ENCODE data around the gene IL1RAPL1.

IL1RAPL1 gene

DNA sequence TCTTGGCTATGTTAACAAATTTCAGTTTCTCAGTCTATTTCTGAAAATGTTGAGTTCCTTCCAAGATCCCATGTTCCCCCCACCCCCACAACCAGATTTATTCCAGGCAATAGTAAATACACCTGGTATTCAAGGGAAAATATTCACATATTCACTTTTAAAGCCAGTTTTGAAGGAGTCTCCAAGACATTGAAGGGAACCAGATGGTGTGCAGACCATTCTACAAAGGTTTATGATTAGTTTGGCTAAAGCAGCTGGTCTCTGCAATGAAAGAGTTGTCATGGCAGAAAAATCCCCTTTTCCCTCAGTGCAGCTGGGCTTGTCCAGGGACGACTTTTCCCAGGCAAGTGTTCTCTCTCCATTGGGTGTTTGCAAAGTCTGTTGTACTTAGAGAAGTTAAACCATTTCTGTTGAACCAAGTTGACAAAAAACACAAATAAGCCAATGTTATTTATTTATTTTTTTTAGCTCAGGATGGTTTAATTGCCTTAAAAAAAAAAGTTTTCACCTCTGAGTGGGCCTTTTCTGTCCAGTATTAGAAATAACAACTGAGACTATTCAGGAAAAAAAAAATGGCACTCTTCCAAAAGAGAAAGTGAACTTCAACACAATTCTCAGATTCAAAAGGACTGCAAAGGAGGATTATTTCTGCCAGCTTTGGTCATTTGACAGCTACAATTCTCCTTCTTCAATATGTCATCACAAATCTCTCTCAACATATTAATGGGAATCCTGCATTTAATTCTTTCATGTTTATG, 410.6 kb downstream of the IL1RAPL1 start:
- Histone ChIP-seq H3K4me3 (ENCODE audit: insufficient read depth, low read length, poor library complexity, severe bottlenecking) (no peak overlapping the region), H3K9me2 (replicated peaks; ENCODE audit: insufficient read depth, low read length) (no peaks in the 10 kb centered on the region), H3K4me2 (ENCODE audit: low read depth, low read length, poor library complexity, severe bottlenecking) (no peak overlapping the region), H3F3A (ENCODE audit: insufficient read depth) (no peaks in the 10 kb centered on the region), H3K27me3 (ENCODE audit: low read length) (no peaks in the 10 kb centered on the region), H3K79me2 (ENCODE audit: insufficient read depth, low read length) (no peaks in the 10 kb centered on the region), H3K9ac (ENCODE audit: low read length) (no peak overlapping the region), H3K27ac (ENCODE audit: low read depth, low read length) (no peak overlapping the region), H2AFZ (ENCODE audit: low read depth, low read length, severe bottlenecking) (no peak overlapping the region), H3K36me3 (ENCODE audit: low read length) (no peaks in the 10 kb centered on the region), H3K9me3 (ENCODE audit: insufficient read depth, low read length) (no peaks in the 10 kb centered on the region), H4K20me1 (ENCODE audit: low read depth, low read length) (no peaks in the 10 kb centered on the region)
- no peak for TF ChIP-seq EZH2phosphoT487 (conservative IDR thresholded peaks at IDR 0.05; ENCODE audit: low read length)
- TF ChIP-seq, protein P1, sequence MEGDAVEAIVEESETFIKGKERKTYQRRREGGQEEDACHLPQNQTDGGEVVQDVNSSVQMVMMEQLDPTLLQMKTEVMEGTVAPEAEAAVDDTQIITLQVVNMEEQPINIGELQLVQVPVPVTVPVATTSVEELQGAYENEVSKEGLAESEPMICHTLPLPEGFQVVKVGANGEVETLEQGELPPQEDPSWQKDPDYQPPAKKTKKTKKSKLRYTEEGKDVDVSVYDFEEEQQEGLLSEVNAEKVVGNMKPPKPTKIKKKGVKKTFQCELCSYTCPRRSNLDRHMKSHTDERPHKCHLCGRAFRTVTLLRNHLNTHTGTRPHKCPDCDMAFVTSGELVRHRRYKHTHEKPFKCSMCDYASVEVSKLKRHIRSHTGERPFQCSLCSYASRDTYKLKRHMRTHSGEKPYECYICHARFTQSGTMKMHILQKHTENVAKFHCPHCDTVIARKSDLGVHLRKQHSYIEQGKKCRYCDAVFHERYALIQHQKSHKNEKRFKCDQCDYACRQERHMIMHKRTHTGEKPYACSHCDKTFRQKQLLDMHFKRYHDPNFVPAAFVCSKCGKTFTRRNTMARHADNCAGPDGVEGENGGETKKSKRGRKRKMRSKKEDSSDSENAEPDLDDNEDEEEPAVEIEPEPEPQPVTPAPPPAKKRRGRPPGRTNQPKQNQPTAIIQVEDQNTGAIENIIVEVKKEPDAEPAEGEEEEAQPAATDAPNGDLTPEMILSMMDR (IDR thresholded peaks at IDR 0.05; ENCODE audit: insufficient read depth, low read length, poor library complexity, severe bottlenecking), result no peak

DNA sequence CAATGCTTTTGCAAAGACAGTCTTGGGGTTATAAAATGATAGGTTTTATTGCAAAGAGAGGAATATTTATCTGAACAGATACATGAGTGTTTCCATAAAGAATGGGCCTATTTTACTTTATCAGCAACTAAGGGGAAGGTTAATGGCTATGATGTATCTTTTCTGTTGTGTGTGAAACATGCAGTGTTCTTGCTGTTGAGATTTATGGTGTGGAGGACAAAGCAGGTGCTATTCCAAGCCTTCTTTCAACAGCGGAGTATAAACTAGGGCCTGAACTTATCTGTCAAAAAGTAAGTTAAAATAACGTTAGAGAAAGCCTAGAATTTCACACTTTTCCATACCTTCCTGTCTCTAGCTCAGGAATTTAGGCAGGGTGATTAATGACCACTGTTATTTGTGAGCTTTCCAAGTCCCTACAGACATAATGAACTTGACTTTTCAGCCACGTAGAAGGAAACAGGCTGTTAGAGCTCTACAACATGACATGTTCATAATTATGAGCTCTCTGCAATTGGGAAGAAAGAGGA, 411.4 kb downstream of the IL1RAPL1 start:
- TF ChIP-seq, protein P1 (IDR thresholded peaks at IDR 0.05; ENCODE audit: insufficient read depth, low read length, poor library complexity, severe bottlenecking), result no peak
- TF ChIP-seq EZH2phosphoT487 (conservative IDR thresholded peaks at IDR 0.05; ENCODE audit: low read length), result no peak
- H3K27me3 ChIP-seq (ENCODE audit: low read length), result no peaks in the 10 kb centered on the region

DNA sequence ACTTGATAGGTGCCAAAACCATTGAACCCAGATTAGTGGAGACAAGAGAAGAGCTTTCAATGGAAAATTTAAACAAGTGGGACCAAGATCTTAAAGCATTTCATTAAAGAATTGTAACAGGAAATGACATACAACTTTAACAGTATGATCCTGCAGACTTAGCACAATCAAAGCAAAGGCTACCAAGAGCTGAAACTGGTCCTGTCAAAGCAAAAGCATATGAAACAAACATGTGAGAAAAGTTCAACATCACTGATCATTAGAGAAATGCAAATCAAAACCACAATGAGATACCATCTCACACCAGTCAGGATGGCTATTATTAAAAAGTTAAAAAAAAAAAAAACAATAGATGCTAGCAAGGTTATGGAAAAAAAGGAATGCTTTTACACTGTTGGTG, 425.6 kb downstream of the IL1RAPL1 start:
- Histone ChIP-seq H3K27ac (ENCODE audit: low read depth, low read length) (no peak overlapping the region), H3K4me3 (ENCODE audit: insufficient read depth, low read length, poor library complexity, severe bottlenecking) (no peak overlapping the region), H3F3A (ENCODE audit: insufficient read depth) (no peaks in the 10 kb centered on the region), H3K27me3 (ENCODE audit: low read length) (no peaks in the 10 kb centered on the region), H3K9me2 (replicated peaks; ENCODE audit: insufficient read depth, low read length) (no peaks in the 10 kb centered on the region), H3K36me3 (ENCODE audit: low read length) (no peaks in the 10 kb centered on the region), H4K20me1 (ENCODE audit: low read depth, low read length) (no peaks in the 10 kb centered on the region), H3K9ac (ENCODE audit: low read length) (no peak overlapping the region), H3K79me2 (ENCODE audit: insufficient read depth, low read length) (no peaks in the 10 kb centered on the region), H3K9me3 (ENCODE audit: insufficient read depth, low read length) (no peaks in the 10 kb centered on the region), H2AFZ (ENCODE audit: low read depth, low read length, severe bottlenecking) (no peak overlapping the region), H3K4me2 (ENCODE audit: low read depth, low read length, poor library complexity, severe bottlenecking) (no peak overlapping the region)
- TF ChIP-seq, protein P1 (IDR thresholded peaks at IDR 0.05; ENCODE audit: insufficient read depth, low read length, poor library complexity, severe bottlenecking), result no peak
- TF ChIP-seq EZH2phosphoT487 (conservative IDR thresholded peaks at IDR 0.05; ENCODE audit: low read length), result no peak

More for the DNA sequence above, 411.4 kb downstream of the IL1RAPL1 start:
- no peak overlapping the region for H2AFZ ChIP-seq (ENCODE audit: low read depth, low read length, severe bottlenecking)
- H3K79me2 ChIP-seq (ENCODE audit: insufficient read depth, low read length), result no peaks in the 10 kb centered on the region
- H3K4me2 ChIP-seq (ENCODE audit: low read depth, low read length, poor library complexity, severe bottlenecking), result no peak overlapping the region
- H3K9me2 ChIP-seq (replicated peaks; ENCODE audit: insufficient read depth, low read length), result no peaks in the 10 kb centered on the region
- H3K4me3 ChIP-seq (ENCODE audit: insufficient read depth, low read length, poor library complexity, severe bottlenecking), result no peak overlapping the region
- H3K36me3 ChIP-seq (ENCODE audit: low read length), result no peaks in the 10 kb centered on the region
- no peak overlapping the region for H3K27ac ChIP-seq (ENCODE audit: low read depth, low read length)
- no peaks in the 10 kb centered on the region for H3F3A ChIP-seq (ENCODE audit: insufficient read depth)
- no peaks in the 10 kb centered on the region for H4K20me1 ChIP-seq (ENCODE audit: low read depth, low read length)
- H3K9ac ChIP-seq (ENCODE audit: low read length), result no peak overlapping the region
- H3K9me3 ChIP-seq (ENCODE audit: insufficient read depth, low read length), result no peaks in the 10 kb centered on the region
